Upper lobe of right lung (tissue), 1 donor: ENCODE results near the gene PLD3. TPM values are rescaled to one million over a fixed set of nuclear protein-coding genes. Genes with fewer than 3 reads are reported as not detected.

ENCODE experiments used
- ATAC-seq: fragments of 200-7000 bp; cut with Tn5 transposase; one replicate; pipeline ENCODE4 v1.9.1; 2020; ENCODE audit warnings: mild to moderate bottlenecking, moderate library complexity
- DNase-seq: peaks from one replicate; pipeline ENCODE4 v3.0.0-alpha.2; 2020
- H3K27ac ChIP-seq: fragments of 200-600 bp; one replicate; pipeline ENCODE4 v1.8.0; 2022
- H3K27me3 ChIP-seq: fragments of 200-600 bp; one replicate; pipeline ENCODE4 v1.8.0; 2022; ENCODE audit warnings: mild to moderate bottlenecking
- H3K36me3 ChIP-seq: fragments of 200-600 bp; one replicate; pipeline ENCODE4 v1.8.0; 2022
- H3K4me1 ChIP-seq: fragments of 200-600 bp; one replicate; pipeline ENCODE4 v1.8.0; 2022
- H3K4me3 ChIP-seq: fragments of 200-600 bp; one replicate; pipeline ENCODE4 v1.8.0; 2022; ENCODE audit warnings: mild to moderate bottlenecking
- H3K9me3 ChIP-seq: fragments of 200-600 bp; one replicate; pipeline ENCODE4 v1.8.0; 2022
- intact Hi-C: fragments of 100-400 bp; cut with DNase I; formaldehyde crosslinking; loops from one replicate; pipeline ENCODE4 v1.11.0; 2022
- total RNA-seq: library from RNA; stranded (reverse); fragmentation: NEBNext Ultra II Directional; extraction: Animal tissue kit (Norgen Biotek cat#: 25700); gene quantifications from one replicate; pipeline ENCODE4 v1.2.1, GENCODE V29; 2021
- TF ChIP-seq, protein P1 (sequence below): fragments of 200-600 bp; IDR thresholded peaks from one replicate; pipeline ENCODE4 v1.8.0; 2022; ENCODE audit warnings: antibody characterized with exemption
- donor health status: DM: no; HTN: yes; CAD: no; lungs with severe emphysema.

Gene PLD3
- total RNA-seq, 1 donor from 2014 or later: 432 TPM

DNA sequence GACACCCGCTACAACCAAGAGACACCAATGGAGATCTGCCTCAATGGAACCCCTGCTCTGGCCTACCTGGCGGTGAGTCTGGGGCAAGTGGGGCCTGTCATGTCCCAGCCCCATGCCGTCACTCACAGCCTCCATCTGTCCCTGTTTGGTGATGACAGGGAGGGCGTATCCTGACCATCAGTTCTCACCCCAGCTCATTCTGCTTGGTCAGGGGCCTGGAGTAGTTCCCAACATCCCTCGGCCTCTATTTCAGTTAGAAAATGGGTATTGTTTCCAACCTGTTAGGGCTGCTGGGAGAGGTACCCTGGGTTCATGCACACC is 23.3 kb downstream of the PLD3 start:
- Histone ChIP-seq H3K27me3 (no peaks in the 10 kb centered on the region), H3K4me1 (no peaks in the 10 kb centered on the region), H3K27ac (no peak overlapping the region), H3K4me3 (no peak overlapping the region), H3K36me3 (peaks cover 87% of the 10 kb centered on the region), H3K9me3 (no peaks in the 10 kb centered on the region)
- TF ChIP-seq, protein P1, sequence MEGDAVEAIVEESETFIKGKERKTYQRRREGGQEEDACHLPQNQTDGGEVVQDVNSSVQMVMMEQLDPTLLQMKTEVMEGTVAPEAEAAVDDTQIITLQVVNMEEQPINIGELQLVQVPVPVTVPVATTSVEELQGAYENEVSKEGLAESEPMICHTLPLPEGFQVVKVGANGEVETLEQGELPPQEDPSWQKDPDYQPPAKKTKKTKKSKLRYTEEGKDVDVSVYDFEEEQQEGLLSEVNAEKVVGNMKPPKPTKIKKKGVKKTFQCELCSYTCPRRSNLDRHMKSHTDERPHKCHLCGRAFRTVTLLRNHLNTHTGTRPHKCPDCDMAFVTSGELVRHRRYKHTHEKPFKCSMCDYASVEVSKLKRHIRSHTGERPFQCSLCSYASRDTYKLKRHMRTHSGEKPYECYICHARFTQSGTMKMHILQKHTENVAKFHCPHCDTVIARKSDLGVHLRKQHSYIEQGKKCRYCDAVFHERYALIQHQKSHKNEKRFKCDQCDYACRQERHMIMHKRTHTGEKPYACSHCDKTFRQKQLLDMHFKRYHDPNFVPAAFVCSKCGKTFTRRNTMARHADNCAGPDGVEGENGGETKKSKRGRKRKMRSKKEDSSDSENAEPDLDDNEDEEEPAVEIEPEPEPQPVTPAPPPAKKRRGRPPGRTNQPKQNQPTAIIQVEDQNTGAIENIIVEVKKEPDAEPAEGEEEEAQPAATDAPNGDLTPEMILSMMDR: no peak
- intact Hi-C loops: no loop called here
- ATAC-seq (no peak), DNase-seq (no peak)

DNA sequence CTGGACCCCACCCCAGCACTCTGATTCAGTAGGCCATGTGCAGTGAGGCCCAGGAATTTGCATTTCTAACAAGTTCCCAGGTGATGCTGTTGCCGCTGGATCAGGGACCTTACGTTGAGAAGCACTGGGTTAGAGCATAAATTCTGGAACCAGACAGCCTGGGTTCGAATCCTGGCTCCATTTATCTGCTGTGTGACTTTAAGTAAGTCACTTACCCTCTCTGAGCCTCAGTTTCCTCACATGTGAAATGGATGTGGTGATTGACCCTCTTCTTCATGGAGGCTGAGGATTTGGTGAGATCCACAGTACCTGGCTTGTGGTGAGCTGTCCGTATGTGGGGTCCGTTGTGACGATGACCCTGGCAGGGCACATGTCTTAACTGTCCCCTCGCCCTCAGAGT is 25.6 kb downstream of the PLD3 start:
- TF ChIP-seq, protein P1: no peak
- Histone ChIP-seq H3K4me1 (no peaks in the 10 kb centered on the region), H3K4me3 (no peak overlapping the region), H3K36me3 (peaks cover 88% of the 10 kb centered on the region), H3K9me3 (no peaks in the 10 kb centered on the region), H3K27ac (no peak overlapping the region), H3K27me3 (no peaks in the 10 kb centered on the region)
- no peak for ATAC-seq
- DNase-seq: no peak
- intact Hi-C loops: no loop called here

DNA sequence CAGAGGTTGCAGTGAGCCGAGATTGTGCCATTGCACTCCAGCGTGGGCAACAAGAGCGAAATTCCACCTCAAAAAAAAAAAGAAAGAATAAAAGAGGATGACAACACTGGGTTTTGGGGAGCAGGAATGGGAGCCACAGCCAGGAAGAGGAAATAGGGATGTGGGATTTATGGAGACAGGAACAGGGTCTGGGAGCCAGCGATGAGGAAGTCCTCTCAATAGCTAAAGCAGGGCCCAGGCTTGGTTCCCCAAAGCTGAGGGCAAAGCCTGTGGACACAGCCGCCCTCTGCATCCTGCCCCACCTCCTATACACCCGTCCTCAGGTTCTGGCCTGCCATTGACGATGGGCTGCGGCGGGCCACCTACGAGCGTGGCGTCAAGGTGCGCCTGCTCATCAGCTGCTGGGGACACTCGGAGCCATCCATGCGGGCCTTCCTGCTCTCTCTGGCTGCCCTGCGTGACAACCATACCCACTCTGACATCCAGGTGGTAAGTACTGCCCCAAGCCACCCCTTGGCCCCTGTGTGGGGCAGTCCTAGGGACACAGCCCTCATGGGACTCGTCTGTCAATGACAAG is 27.9 kb downstream of the PLD3 start:
- no peak overlapping the region for H3K27ac ChIP-seq
- H3K4me1 ChIP-seq: no peaks in the 10 kb centered on the region
- DNase-seq (no peak), ATAC-seq (peak; percentile 3)
- no peak overlapping the region for H3K4me3 ChIP-seq
- H3K27me3 ChIP-seq: no peaks in the 10 kb centered on the region
- H3K36me3 ChIP-seq: peaks cover 73% of the 10 kb centered on the region
- TF ChIP-seq, protein P1: no peak
- intact Hi-C loops: no loop called here
- no peaks in the 10 kb centered on the region for H3K9me3 ChIP-seq

DNA sequence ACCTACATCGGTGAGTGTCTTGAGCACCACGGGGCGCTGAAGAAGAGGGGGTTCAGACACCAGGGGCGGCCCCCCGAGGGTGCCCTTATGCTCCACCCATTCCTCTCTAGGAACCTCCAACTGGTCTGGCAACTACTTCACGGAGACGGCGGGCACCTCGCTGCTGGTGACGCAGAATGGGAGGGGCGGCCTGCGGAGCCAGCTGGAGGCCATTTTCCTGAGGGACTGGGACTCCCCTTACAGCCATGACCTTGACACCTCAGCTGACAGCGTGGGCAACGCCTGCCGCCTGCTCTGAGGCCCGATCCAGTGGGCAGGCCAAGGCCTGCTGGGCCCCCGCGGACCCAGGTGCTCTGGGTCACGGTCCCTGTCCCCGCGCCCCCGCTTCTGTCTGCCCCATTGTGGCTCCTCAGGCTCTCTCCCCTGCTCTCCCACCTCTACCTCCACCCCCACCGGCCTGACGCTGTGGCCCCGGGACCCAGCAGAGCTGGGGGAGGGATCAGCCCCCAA is 29.4 kb downstream of the PLD3 start:
- intact Hi-C loops: no loop called here
- no peak for ATAC-seq
- Histone ChIP-seq H3K27ac (no peak overlapping the region), H3K4me3 (no peak overlapping the region), H3K36me3 (peaks cover 57% of the 10 kb centered on the region), H3K4me1 (no peaks in the 10 kb centered on the region), H3K27me3 (no peaks in the 10 kb centered on the region), H3K9me3 (no peaks in the 10 kb centered on the region)
- DNase-seq: no peak
- TF ChIP-seq, protein P1: no peak

DNA sequence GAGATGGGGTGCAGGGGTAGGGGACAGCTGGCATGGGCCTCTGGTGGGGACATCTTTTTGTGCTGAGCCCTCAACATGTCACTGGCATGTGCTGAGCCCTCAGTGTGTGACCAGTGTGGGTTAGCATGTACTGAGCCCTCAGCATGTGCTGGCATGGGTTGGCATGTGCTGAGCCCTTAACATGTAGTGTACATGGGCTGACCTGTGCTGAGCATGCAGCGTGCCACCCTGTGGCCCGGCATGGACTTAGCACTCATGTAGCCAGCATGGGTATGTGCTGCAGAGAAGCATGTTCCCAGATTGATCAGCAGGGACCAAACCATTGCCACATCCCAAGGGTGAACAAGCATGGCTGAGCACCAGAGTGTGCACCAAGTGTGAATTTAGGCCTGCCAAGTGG is 30.0 kb downstream of the PLD3 start:
- no peak overlapping the region for H3K4me3 ChIP-seq
- intact Hi-C loops: no loop called here
- no peak overlapping the region for H3K27ac ChIP-seq
- H3K36me3 ChIP-seq: peaks cover 51% of the 10 kb centered on the region
- no peaks in the 10 kb centered on the region for H3K27me3 ChIP-seq
- TF ChIP-seq, protein P1: no peak
- ATAC-seq: peak; percentile 23
- H3K9me3 ChIP-seq: no peaks in the 10 kb centered on the region
- no peaks in the 10 kb centered on the region for H3K4me1 ChIP-seq
- DNase-seq: no peak
